ENCODE results near the gene DDT.
"Not testable (repeated sequence)": the region's sequence is repeated elsewhere in the genome, so short reads cannot be mapped to it uniquely, and the experiment has no call there.

DDT gene

DNA sequence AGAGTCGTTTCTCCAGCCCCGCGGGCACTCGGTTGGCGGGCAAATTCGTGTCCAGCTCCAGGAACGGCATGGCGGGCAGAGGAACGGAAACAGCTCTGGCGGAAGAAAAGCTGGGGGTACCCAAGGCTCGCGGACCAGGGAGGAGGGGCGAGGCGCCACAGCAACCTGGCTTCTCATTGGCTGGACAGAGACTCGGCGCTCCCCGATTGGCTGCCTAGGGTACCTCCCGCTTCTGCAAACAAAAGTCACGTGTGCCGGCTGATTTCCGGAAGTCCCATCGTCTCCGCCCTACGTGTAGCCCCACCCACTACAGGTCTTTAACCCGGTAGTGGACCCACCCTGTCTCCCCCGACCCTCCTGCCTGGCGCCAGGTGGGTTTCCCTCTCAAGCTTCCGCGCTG, at the start of gene DDT:
DDT (minus strand) TSS at position 97 of the 400 bp plus-strand sequence; CDS start at position 70, 27 bp downstream.
- not testable (repeated sequence) for DNase-seq (ENCODE audit: low read depth, low spot score)

DNA sequence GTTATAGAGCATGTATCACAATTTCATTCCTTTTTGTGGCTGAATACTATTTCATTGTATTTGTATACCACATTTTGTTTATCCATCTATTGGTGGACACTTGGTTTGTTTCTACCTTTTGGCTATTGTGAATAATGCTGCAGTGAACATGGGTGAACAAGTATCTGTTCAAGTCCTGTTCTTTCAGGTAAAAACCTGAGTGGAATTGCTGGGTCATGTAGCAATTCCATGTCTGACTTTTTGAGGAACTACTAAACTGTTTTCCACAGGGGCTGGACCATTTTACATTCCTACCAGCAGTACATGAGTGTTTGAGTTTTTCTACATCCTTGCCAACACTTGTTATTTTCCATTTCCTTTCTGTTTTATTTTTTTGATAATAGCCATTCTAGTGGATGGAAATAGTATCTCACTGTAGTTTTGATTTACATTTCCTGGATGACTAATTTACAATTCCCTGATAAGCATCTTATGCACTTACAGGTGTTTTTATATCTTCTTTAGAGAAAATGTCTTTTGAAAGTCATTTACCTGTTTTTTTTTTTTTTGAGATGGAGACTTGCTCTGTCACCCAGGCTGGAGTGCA, 49.1 kb upstream of the DDT start:
- no peak for DNase-seq (ENCODE audit: low read depth, low spot score)

DNA sequence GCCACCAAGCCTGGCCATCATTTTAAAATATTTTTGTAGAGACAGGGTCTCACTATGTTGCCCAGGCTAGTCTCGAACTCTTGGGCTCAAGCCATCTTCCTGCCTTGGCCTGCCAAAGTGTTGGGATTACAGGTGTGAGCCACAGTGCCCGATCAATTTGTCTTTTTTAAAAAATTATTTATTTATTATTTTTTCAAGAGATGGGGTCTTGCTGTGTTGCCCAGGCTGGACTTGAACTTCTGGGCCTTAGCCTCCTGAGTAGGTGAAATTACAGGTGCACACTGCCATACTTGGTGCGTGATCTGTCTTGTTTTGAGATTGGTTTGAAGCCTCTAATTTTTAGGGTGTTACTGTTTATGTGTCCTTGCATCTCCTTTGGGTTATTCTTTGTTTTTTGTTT, 47.1 kb upstream of the DDT start:
- DNase-seq (ENCODE audit: low read depth, low spot score), result no peak

DNA sequence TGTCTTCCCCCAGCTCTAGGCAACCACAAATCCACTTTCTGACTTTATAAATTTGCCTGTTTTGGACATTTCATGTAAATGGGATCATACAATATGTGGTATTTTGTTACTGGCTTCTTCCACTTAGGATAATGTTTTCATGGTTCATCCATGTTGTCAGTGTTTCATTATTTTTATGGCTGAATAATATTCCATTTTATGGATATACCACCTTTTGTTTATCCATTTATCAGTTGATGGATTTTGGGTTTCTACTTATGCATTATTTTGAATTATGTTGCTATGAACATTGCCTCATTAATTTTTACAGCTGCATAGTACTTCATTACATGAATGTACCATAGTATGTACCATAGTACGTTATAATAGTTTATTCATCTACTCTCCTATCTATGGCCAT, 41.9 kb upstream of the DDT start:
- DNase-seq (ENCODE audit: low read depth, low spot score), result no peak

DNA sequence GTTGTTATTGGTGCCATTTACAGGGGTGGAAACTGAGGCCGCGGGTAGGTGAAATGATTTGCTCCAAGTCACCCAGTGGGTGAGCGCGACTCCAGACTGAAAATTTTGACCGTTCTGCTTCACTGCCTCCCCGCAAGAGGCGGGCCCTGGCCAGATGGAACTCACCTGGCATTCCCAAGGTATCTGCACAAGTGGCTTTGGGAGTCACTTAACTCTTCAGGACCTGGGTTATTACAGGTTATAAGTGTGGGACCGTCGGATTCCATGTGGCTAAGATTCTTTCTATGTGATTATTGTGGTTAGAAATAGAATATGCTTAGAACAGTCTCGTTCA, 37.5 kb upstream of the DDT start:
- no peak for DNase-seq (ENCODE audit: low read depth, low spot score)

DNA sequence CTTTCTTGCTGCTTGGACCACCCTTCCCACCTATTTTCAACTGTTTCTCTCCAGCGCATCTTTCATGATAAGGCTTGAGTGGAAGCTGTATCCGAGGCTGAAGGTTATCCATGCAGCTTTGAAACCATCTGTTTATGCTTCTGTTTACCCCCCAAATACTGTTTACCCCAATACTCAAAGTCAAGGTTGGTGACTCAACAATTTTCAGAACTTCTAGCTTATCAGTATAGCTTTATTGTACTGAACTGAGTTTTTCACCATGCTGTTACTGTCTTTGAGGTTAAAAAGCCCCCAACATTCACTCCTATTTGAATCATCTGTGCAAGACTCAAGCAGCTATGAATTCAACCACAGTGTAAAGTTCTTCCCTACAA, 35.8 kb upstream of the DDT start:
- DNase-seq (ENCODE audit: low read depth, low spot score), result no peak

DNA sequence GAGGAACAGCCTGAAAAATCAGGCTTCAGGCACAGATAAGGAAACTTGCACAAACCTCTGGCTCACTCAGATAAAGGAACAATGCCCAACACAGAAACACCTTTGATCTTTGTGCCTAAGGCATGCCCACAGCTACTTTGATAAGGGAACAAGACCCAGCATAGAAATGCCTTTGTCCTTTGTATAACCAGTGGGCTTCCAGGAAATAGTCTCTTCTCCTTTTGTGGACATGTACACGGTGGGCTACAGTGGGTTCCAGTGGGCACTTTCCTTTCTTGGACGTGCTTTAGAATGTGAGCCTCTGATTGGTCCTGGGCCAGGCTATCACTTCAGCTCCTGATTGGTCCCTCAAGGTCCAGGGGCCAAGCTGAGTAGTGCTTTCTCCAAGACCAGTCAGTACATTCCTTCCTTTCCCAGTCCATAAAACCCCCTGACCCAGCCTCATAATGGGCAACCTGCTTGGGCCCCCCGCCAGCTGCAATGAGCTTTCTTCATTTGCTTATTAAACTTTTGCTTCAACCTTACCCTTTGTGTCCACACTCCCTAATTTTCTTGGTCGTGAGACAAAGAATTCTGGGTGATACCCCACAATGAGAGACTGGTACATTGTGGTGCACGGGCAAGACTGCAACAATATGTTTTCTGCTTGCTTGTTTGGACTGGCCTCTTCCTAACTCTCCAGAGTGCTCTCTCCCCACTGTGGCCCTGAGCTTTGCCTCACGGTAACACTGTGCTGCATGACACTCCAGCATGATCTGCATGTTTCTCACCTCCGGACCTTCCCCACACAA, 35.2 kb upstream of the DDT start:
- no peak for DNase-seq (ENCODE audit: low read depth, low spot score)

DNA sequence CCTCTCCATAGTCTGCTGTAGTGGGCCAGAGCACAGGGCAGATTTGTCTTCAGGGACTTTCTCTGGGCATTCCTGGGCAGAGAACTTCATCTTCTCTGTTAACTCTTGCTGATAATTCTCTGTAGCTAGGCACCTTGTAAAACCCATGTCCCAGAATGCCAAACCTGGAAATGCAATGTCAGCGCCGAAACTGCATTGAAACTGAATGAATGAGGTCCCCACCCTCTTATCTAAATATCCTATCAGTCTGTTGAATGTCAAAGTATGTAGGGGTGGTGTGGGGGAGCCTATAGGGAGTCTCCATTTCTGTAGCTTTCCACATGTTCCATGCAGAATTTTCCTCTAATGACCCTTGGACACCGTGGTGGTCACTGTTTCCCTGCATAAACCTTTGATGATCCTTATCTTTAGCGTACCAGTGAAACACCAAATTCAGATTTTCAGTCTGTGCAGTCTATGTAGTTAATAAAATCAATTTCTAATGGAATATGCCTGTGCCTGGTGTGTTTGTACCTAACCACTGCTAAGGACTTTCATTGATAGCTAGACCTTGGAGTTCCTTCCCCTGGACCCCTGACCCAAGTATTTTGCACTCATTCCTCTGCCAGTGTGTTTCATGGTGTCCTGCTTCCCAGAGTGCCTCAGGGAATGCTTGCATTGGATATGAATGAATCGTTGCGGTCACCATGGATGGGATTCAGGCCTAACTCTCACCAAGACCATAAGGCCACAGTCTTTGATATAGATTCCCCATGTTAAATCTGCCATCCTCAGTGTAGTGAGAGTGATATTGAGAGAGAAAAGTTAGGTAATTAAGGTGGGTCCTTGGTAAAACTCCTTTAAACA, 34.4 kb upstream of the DDT start:
- DNase-seq (ENCODE audit: low read depth, low spot score), result no peak

DNA sequence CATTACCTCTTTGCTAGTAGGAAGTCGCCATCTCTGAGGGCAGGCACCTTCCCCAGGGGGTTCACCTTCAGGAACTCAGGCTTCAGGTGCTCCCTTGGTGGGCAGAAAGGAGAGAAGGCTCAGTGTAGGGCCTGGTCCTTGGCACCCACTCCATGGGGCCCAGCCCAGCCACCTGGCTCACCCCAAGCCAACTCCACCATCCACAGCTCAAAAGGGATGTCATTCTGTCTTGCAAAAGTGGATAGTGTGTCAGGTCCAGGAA, 33.7 kb upstream of the DDT start:
- DNase-seq (ENCODE audit: low read depth, low spot score), result no peak

DNA sequence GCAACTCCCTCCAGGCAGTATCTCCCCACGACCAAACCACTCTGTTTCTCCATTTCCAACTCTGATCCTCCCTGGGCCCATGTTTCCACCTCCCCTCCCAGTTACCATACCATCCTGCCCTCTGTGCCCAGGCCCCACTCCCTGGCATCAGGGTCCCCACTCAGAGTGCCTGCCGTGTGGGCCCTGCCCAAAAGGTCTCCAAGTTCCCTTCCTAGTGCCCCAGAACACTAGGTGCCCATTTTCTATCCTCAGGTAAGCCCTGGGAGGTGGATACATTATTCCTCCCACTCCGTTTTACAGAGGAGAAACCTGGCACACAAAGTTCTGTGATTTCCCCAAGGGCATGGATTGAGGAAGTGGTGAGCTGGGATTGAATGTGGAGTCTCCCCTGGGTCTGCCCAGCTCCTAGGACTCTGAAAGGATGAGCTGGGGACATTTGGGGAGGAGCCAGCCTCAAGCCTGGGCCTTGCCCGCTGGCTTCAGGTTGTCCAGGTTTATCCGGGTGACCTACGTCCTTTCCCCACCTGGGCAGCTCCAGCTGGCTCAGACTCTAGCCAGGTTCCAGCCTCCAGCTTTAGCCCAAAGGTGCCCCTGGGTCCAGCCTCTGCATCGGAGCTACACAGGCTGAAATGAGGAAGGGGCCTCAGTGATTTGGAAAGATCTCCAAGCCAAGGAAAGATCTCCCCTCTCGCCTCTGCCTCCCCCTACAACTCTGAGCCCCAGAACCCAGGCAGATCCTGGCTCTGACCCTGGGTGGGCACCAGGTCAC, 33.2 kb upstream of the DDT start:
- DNase-seq (ENCODE audit: low read depth, low spot score), result no peak

DNA sequence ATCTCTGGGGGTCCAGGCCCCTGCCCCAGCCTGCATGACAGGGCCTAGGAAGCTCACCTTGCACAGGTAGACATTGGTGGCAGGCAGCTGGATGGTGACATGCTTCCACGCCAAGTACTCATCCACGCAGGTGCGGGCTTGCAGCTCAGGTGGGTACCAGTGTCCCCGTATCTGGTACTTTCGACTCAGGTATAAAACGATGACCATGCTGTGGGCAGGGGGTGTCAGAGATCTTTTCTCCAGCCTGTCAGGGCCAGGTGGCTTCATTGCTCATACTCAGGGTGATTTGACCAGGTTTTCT, 32.6 kb upstream of the DDT start:
- no peak for DNase-seq (ENCODE audit: low read depth, low spot score)

DNA sequence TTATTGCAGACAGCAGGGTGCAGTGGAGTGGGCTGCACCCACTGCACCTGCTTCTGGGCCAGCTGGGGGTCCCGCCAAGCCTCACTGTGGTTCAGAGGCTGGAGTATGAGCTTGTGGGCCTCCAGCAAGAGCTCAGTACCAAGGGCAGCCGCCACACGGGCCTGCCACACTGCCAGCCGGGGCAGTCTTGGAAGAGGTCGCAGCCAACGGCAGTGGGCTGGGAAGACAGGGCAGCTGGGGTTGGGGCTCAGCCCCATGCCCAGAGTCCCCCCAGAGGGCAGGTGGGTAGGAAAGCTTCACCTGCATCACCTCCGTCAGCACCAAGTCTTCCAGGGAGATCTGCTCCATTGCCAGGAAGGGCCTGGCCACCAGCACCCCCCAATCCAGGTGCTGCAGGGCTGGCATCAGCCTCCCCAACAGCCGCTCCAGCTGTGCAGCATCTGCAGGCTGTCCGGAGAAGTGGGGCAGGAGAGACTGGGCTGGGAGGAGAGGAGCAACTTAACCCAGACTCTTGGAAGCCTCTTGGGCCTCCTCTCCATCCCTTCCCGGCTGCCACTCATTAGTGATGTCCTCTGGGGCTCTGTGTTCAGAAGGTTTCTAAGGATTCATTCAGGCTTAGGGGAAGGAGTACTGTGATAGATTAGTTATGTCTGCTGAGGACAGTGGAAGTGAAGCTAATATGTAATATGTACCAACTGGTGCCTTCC, 32.1 kb upstream of the DDT start:
- no peak for DNase-seq (ENCODE audit: low read depth, low spot score)

DNA sequence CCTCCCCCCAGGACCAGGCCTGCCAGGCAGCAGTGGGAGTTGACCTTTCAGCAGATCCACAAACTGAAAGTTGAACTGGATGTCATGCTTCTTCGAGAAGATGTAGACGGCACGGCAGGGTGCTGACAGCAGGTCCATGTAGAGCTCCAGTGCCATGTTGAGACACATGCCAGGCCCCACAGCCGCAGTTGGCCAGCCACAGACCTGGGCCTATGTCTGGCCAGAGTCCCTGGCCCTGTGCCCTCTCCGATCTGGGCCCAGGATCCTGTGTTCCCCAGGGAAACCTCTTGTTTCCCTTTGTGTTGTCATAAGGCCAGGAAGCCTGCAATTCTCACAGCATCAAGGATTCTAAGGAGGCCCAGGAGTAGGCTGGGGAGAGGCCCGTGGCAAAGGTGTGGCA, 31.0 kb upstream of the DDT start, which contains the start of gene GSTT4:
GSTT4 (minus strand) TSS at position 253 of the 400 bp plus-strand sequence; CDS start at position 156, 97 bp downstream.
- DNase-seq (ENCODE audit: low read depth, low spot score), result no peak

DNA sequence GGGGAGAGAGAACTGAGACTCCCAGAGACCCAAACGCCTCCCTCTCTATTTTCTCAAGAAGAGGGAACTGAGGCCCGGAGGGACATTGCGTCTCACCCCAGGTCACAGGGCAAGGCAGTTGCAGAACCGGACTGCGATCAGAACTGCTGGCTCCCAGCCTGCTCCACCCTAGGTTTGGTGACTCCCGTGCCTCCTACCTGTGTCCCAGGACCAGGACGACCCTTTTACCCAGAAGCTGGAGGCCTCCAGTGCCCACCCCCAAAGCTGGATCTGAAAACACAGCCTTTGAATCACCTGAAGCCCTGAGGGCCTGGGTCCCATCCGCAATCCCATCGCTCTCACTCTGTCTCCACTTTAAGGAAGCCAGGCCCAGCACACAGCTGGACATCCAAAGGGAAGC, 29.6 kb upstream of the DDT start:
- peak; percentile 39 for DNase-seq (ENCODE audit: low read depth, low spot score)

DNA sequence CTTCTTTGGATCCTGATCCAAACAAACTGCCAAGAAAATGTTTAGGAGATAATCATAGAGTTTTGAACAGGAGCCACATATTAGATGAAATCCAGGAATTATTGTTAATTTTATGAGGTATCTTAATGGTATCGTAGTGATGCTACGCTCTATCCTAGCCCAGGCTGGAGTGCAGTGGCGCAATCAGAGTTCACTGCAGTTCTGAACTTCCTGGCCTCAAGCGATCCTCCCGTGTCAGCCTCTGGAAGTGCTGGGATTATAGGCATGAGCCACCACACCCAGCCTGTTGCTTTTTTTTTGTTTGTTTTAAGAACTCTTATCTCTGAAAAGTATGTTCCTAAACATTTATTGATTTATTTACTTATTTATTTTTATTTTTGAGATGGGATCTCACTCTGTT, 28.6 kb upstream of the DDT start:
- DNase-seq (ENCODE audit: low read depth, low spot score), result no peak

DNA sequence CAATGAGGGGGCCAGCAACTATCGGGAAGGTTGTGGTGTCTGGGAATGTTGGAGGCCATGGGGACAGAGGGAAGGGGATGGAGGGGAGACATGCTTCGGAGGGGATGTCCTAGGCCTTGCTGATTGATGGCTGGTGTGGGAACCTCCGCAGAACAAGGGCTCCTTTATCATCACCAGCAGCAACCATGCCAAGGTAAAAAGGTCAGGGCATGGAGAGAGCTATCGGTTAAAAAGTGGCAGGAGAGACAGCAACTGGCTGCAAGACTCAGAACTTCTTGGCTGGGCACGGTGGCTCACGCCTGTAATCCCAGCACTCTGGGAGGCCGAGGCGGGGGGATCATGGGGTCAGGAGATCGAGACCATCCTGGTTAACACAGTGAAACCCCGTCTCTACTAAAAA, 28.0 kb upstream of the DDT start:
- DNase-seq (ENCODE audit: low read depth, low spot score), result no peak

DNA sequence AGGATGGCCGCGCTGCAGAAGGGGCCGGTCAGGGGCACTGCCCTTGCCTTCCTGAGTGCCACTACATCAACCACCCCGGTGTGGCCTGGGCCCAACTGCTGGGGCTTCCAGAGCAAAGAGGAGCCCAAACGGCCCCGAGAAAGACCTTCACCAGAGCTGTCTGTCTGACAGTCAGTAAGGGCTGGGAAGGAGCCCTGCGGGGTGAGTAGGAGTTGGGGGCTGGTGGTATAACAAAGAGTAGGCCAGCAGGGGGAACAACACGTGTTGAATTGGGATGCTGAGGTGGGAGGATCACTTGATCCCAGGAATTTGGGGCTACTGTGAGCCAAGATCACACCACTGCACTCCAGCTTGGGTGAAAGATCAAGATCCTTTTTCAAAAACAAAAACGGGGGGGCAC, 27.1 kb upstream of the DDT start:
- DNase-seq (ENCODE audit: low read depth, low spot score), result peak; percentile 37

DNA sequence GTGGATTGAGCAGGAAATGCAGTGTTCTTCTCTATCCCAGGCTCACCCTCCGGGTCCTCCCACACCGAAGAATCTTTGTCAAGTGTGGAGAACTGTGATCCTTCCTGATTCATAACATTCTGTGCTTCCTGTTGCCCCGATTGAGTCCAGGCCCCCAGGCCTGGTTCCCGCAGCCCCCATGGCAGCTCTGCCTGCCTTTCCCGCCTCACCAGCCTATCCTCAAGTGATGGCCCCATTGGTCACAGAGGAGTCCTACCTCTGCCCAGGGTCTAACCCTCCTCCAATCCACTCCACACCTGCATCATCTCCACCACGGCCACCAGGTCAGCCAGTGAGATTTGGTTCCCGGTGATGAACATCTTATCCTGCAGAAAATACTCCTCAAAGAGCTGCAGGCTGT, 25.5 kb upstream of the DDT start:
- DNase-seq (ENCODE audit: low read depth, low spot score), result not testable (repeated sequence)

DNA sequence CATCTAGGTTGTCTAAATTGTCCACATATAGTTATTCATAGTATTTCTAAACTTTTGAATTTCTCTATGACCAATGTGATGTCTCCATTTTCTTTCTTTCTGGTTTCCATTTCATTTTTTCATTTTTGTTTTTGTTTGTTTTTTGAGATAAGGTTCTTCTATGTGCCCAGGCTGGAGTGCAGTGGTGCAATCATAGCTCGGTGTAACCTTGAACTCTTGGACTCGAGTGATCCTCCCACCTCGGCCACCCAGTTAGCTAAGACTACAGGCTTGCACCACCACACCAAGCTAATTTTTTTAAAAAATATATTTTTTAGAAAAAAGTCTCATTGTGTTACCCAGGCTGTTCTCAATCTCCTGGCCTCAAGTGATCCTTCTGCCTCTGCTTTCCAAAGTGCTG, 22.9 kb upstream of the DDT start:
- no peak for DNase-seq (ENCODE audit: low read depth, low spot score)

DNA sequence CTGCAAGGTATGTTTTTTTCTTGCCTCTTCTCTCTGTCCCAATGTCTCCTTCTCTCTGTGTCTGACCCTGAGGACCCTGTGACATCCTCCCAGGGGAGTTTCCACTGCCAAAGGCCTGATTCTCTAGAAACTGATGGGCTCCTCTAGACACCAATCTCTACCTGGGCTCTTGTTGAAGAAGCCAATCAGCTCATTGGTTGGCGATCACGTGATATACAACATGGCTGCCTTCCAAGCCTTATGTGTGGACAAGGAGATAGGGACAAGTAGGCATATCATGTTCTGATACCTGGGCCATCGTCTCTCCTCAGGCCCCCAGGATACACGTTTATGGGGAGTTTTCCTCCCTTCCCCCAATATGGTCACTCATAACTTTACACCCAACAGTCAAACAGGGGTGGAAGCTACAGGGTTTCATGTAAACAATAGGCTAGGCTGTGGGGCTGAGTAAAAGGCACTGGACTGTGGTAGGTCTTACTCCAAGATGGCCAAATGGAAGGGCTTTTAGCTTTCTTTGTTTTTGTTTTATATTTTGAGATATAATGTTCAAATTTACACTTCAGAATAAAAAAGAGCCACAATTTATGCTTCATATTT, 19.4 kb upstream of the DDT start:
- not testable (repeated sequence) for DNase-seq (ENCODE audit: low read depth, low spot score)

DNA sequence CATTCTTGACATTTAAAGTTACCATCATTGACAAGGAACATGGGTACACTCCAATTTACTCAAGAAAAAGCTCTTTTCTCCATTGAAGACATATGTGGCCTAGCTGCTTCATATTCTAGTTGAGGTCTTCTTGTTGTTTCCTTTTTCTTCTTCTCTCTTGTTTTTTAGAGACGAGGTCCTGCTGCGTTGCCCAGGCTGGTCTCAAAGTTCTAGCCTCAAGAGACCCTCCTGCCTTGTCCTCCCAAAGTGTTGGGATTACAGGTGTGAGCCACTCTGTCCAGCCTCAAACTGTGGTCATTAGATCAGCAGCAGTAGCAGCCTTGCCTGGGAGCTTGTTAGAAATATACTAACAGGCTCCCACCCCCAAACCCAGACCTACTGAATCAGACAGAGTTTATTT, 18.8 kb upstream of the DDT start:
- DNase-seq (ENCODE audit: low read depth, low spot score), result not testable (repeated sequence)
